RWPE2 (cell line): Measurements from ENCODE around the gene KRTAP5-4.
"Not testable (repeated sequence)": the region's sequence is repeated elsewhere in the genome, so short reads cannot be mapped to it uniquely, and the experiment has no call there.

Experiments
- ATAC-seq: fragments of 200-7000 bp; cut with Tn5 transposase; 3 replicates; pipeline ENCODE4 v1.9.1; 2021; ENCODE audit warnings: low read depth
- DNase-seq: peaks from one replicate; pipeline ENCODE4 v3.0.0-alpha.2; 2020; ENCODE audit warnings: low spot score
- H3K27ac ChIP-seq: fragments of 450-650 bp; 2 replicates; pipeline ENCODE4 v1.5.1; 2017; ENCODE audit warnings: mild to moderate bottlenecking; ENCODE audit not compliant: poor library complexity, severe bottlenecking
- H3K27me3 ChIP-seq: fragments of 250-450 bp; sonication (Bioruptor Pico); 2 replicates; pipeline ENCODE4 v1.5.1; 2021; ENCODE audit warnings: mild to moderate bottlenecking, moderate library complexity; ENCODE audit not compliant: insufficient read depth, poor library complexity, severe bottlenecking
- H3K36me3 ChIP-seq: fragments of 250-450 bp; sonication (Bioruptor Pico); 2 replicates; pipeline ENCODE4 v1.5.1; 2020; ENCODE audit warnings: low read depth, mild to moderate bottlenecking, moderate library complexity
- H3K4me1 ChIP-seq: fragments of 250-450 bp; sonication (Bioruptor Pico); 2 replicates; pipeline ENCODE4 v1.5.1; 2021; ENCODE audit warnings: mild to moderate bottlenecking, moderate library complexity; ENCODE audit not compliant: insufficient read depth, poor library complexity, severe bottlenecking
- H3K4me3 ChIP-seq: fragments of 250-450 bp; sonication (Bioruptor Pico); 2 replicates; pipeline ENCODE4 v1.5.1; 2021; ENCODE audit warnings: mild to moderate bottlenecking, moderate library complexity; ENCODE audit not compliant: severe bottlenecking
- H3K9me3 ChIP-seq: fragments of 250-450 bp; sonication (Bioruptor Pico); 2 replicates; pipeline ENCODE4 v1.5.1; 2021; ENCODE audit warnings: mild to moderate bottlenecking, moderate library complexity; ENCODE audit not compliant: severe bottlenecking
- CTCF ChIP-seq: fragments of 450-650 bp; IDR thresholded peaks from one replicate; pipeline ENCODE4 v1.5.1; 2017; ENCODE audit warnings: mild to moderate bottlenecking, moderate library complexity; ENCODE audit not compliant: poor library complexity, severe bottlenecking

The KRTAP5-4 gene

GRCh38 chr11:1650034-1650917 is 28.3 kb upstream of the KRTAP5-4 start:
- TF ChIP-seq CTCF, result no peak
- Histone ChIP-seq H3K36me3 (no peaks in the 10 kb centered on the region), H3K4me3 (no peak overlapping the region), H3K27ac (no peak overlapping the region), H3K27me3 (no peaks in the 10 kb centered on the region), H3K9me3 (no peaks in the 10 kb centered on the region), H3K4me1 (peaks cover 6% of the 10 kb centered on the region)
- no peak for ATAC-seq
- no peak for DNase-seq

GRCh38 chr11:1648653-1649420 is 26.9 kb upstream of the KRTAP5-4 start:
- no peak overlapping the region for H3K27ac ChIP-seq
- peak; percentile 22 for DNase-seq
- ATAC-seq, result no peak
- H3K4me3 ChIP-seq, result no peak overlapping the region
- no peaks in the 10 kb centered on the region for H3K9me3 ChIP-seq
- H3K4me1 ChIP-seq, result peaks cover 6% of the 10 kb centered on the region
- no peaks in the 10 kb centered on the region for H3K27me3 ChIP-seq
- no peaks in the 10 kb centered on the region for H3K36me3 ChIP-seq
- TF ChIP-seq CTCF, result no peak

DNA sequence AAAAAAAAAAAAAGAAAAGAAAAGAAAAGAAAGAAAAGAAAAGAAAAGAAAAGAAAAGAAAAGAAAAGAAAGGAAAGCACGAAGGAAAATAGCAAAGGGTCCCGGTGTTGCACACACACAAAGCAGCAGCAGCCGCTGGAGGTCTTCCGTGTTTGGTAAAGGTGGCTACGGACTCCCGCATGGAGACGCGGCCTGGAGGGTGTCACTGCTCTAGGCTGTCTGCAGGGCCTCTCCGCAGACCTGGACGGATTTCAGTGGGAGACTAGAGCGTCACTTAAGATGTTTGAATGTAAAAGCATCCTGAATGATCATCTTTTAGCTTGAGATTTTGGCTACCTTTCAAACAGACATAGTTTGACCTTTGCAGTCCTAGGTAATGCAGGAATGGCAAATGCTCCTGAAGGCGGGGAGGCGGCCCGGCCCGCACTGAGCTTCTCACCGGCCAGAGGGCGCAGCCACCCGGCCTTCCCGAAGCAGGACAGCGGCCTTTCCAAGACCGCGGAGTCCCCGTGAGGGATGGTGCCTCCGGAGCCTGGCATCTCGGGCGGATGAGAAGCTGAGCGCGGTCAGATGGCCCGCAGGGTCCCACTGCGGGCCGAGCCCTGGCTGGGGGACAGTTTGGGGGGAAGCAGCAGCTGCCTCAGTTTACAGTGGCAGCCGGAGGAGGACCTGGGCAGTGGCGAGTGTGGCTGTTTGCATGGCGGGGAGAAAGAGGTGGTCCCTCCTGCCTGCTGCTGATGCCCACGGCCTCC is 26.1 kb upstream of the KRTAP5-4 start:
- Histone ChIP-seq H3K27me3 (no peaks in the 10 kb centered on the region), H3K9me3 (no peaks in the 10 kb centered on the region), H3K4me1 (peaks cover 6% of the 10 kb centered on the region), H3K36me3 (no peaks in the 10 kb centered on the region), H3K4me3 (no peak overlapping the region), H3K27ac (no peak overlapping the region)
- DNase-seq (no peak), ATAC-seq (no peak)
- no peak for TF ChIP-seq CTCF

- not testable (repeated sequence) for ATAC-seq, DNase-seq, H3K4me3 ChIP-seq, H3K4me1 ChIP-seq, H3K27me3 ChIP-seq, H3K36me3 ChIP-seq, H3K27ac ChIP-seq, H3K9me3 ChIP-seq
Measured at GRCh38 chr11:1646540-1646939, 24.6 kb upstream of the KRTAP5-4 start.

GRCh38 chr11:1645357-1645821 is 23.5 kb upstream of the KRTAP5-4 start:
- ATAC-seq, result no peak
- Histone ChIP-seq H3K36me3 (no peaks in the 10 kb centered on the region), H3K9me3 (no peaks in the 10 kb centered on the region)

More at GRCh38 chr11:1645357-1645821, 23.5 kb upstream of the KRTAP5-4 start:
- H3K4me1 ChIP-seq, result peaks cover 5% of the 10 kb centered on the region
- no peak for DNase-seq
- TF ChIP-seq CTCF, result no peak
- no peak overlapping the region for H3K4me3 ChIP-seq
- no peaks in the 10 kb centered on the region for H3K27me3 ChIP-seq
- no peak overlapping the region for H3K27ac ChIP-seq
